ENCODE measurements around the gene KRTAP4-3. TPM values are rescaled to one million over a fixed set of nuclear protein-coding genes. Genes with fewer than 3 reads are reported as not detected.
"Not testable (repeated sequence)": the region's sequence is repeated elsewhere in the genome, so short reads cannot be mapped to it uniquely, and the experiment has no call there.

Gene KRTAP4-3
- total RNA-seq, 1 donor from 2014 or later, result not detected

- Mint-ChIP-seq H3K4me3 (ENCODE audit: unreplicated experiment) (no peak overlapping the region), H3K27ac (ENCODE audit: unreplicated experiment) (no peak overlapping the region), H3K9me3 (ENCODE audit: unreplicated experiment) (peaks cover 11% of the 10 kb centered on the region), H3K4me1 (ENCODE audit: low read depth, unreplicated experiment) (no peaks in the 10 kb centered on the region), H3K27me3 (ENCODE audit: unreplicated experiment) (peaks cover 6% of the 10 kb centered on the region), H3K36me3 (ENCODE audit: unreplicated experiment) (peaks cover 19% of the 10 kb centered on the region)
- TF ChIP-seq CTCF (IDR thresholded peaks at IDR 0.05; ENCODE audit: partially characterized antibody, unreplicated experiment), result no peak
- no peak for DNase-seq
Observed at GRCh38 chr17:41118721-41119120, 49.3 kb downstream of the KRTAP4-3 start.

- H3K9me3 Mint-ChIP-seq (ENCODE audit: unreplicated experiment); H3K27ac Mint-ChIP-seq (ENCODE audit: unreplicated experiment); H3K4me3 Mint-ChIP-seq (ENCODE audit: unreplicated experiment); H3K4me1 Mint-ChIP-seq (ENCODE audit: low read depth, unreplicated experiment); H3K27me3 Mint-ChIP-seq (ENCODE audit: unreplicated experiment): not testable (repeated sequence)
- H3K36me3 Mint-ChIP-seq (ENCODE audit: unreplicated experiment), result peaks cover 13% of the 10 kb centered on the region
- DNase-seq, result peak; percentile 16
Observed at GRCh38 chr17:41117846-41118386, 50.1 kb downstream of the KRTAP4-3 start, which contains the start of gene KRTAP4-11. Gene KRTAP4-11, minus strand, starts transcription at chr17:41118373. Its CDS starts 58 bp downstream, at chr17:41118315.

Other genes with a start within 250 kb of the KRTAP4-3 start
- gene KRT23, start 230.6 kb downstream of the KRTAP4-3 start, total RNA-seq (ENCODE audit: unreplicated experiment), result not detected
- not detected for gene KRT39, start 201.3 kb downstream of the KRTAP4-3 start, total RNA-seq (ENCODE audit: unreplicated experiment)
- gene KRT40, start 183.9 kb downstream of the KRTAP4-3 start, total RNA-seq (ENCODE audit: unreplicated experiment), result not detected
- gene KRTAP3-3, start 174.1 kb downstream of the KRTAP4-3 start, total RNA-seq (ENCODE audit: unreplicated experiment), result not detected
- gene KRTAP3-2, start 168.3 kb downstream of the KRTAP4-3 start, total RNA-seq (ENCODE audit: unreplicated experiment), result not detected
- not detected for gene KRTAP3-1, start 159.1 kb downstream of the KRTAP4-3 start, total RNA-seq (ENCODE audit: unreplicated experiment)
- gene KRTAP1-5, start 141.0 kb downstream of the KRTAP4-3 start, total RNA-seq (ENCODE audit: unreplicated experiment), result not detected
- not detected for gene KRTAP1-4, start 138.0 kb downstream of the KRTAP4-3 start, total RNA-seq (ENCODE audit: unreplicated experiment)
- gene KRTAP1-3, start 133.3 kb downstream of the KRTAP4-3 start, total RNA-seq (ENCODE audit: unreplicated experiment), result not detected
- gene KRTAP1-1, start 126.8 kb downstream of the KRTAP4-3 start, total RNA-seq (ENCODE audit: unreplicated experiment), result not detected
- gene KRTAP2-1, start 120.9 kb downstream of the KRTAP4-3 start, total RNA-seq (ENCODE audit: unreplicated experiment), result not detected
- not detected for gene KRTAP2-2, start 113.0 kb downstream of the KRTAP4-3 start, total RNA-seq (ENCODE audit: unreplicated experiment)
- gene KRTAP2-3, start 108.1 kb downstream of the KRTAP4-3 start, total RNA-seq (ENCODE audit: unreplicated experiment), result not detected
- gene KRTAP2-4, start 102.3 kb downstream of the KRTAP4-3 start, total RNA-seq (ENCODE audit: unreplicated experiment), result not detected
- gene KRTAP4-7, start 84.1 kb downstream of the KRTAP4-3 start, total RNA-seq (ENCODE audit: unreplicated experiment), result not detected
- gene KRTAP4-8, start 70.1 kb downstream of the KRTAP4-3 start, total RNA-seq (ENCODE audit: unreplicated experiment), result not detected
- gene KRTAP4-16, start 66.0 kb downstream of the KRTAP4-3 start, total RNA-seq (ENCODE audit: unreplicated experiment), result not detected
- gene KRTAP4-9, start 62.8 kb downstream of the KRTAP4-3 start, total RNA-seq (ENCODE audit: unreplicated experiment), result not detected
- gene KRTAP4-11, start 49.8 kb downstream of the KRTAP4-3 start, total RNA-seq (ENCODE audit: unreplicated experiment), result not detected
- not detected for gene KRTAP4-12, start 44.0 kb downstream of the KRTAP4-3 start, total RNA-seq (ENCODE audit: unreplicated experiment)
- not detected for gene KRTAP4-6, start 27.7 kb downstream of the KRTAP4-3 start, total RNA-seq (ENCODE audit: unreplicated experiment)
- gene KRTAP4-5, start 18.4 kb downstream of the KRTAP4-3 start, total RNA-seq (ENCODE audit: unreplicated experiment), result not detected
- gene KRTAP4-4, start 7.5 kb downstream of the KRTAP4-3 start, total RNA-seq (ENCODE audit: unreplicated experiment), result not detected
- not detected for gene KRTAP4-2, start 10.0 kb upstream of the KRTAP4-3 start, total RNA-seq (ENCODE audit: unreplicated experiment)
- not detected for gene KRTAP4-1, start 16.7 kb upstream of the KRTAP4-3 start, total RNA-seq (ENCODE audit: unreplicated experiment)
- not detected for gene KRTAP9-1, start 21.7 kb upstream of the KRTAP4-3 start, total RNA-seq (ENCODE audit: unreplicated experiment)
- not detected for gene KRTAP9-2, start 58.4 kb upstream of the KRTAP4-3 start, total RNA-seq (ENCODE audit: unreplicated experiment)
- gene KRTAP9-3, start 64.2 kb upstream of the KRTAP4-3 start, total RNA-seq (ENCODE audit: unreplicated experiment), result not detected
- not detected for gene KRTAP9-8, start 69.8 kb upstream of the KRTAP4-3 start, total RNA-seq (ENCODE audit: unreplicated experiment)
- not detected for gene KRTAP9-4, start 81.5 kb upstream of the KRTAP4-3 start, total RNA-seq (ENCODE audit: unreplicated experiment)
- not detected for gene KRTAP9-9, start 87.2 kb upstream of the KRTAP4-3 start, total RNA-seq (ENCODE audit: unreplicated experiment)
- gene KRTAP9-6, start 97.2 kb upstream of the KRTAP4-3 start, total RNA-seq (ENCODE audit: unreplicated experiment), result not detected
- gene KRTAP9-7, start 107.5 kb upstream of the KRTAP4-3 start, total RNA-seq (ENCODE audit: unreplicated experiment), result not detected
- not detected for gene KRTAP29-1, start 134.6 kb upstream of the KRTAP4-3 start, total RNA-seq (ENCODE audit: unreplicated experiment)
- not detected for gene KRTAP16-1, start 141.1 kb upstream of the KRTAP4-3 start, total RNA-seq (ENCODE audit: unreplicated experiment)
- not detected for gene KRTAP17-1, start 147.5 kb upstream of the KRTAP4-3 start, total RNA-seq (ENCODE audit: unreplicated experiment)
- gene KRT33A, start 182.6 kb upstream of the KRTAP4-3 start, total RNA-seq (ENCODE audit: unreplicated experiment), result not detected
- gene KRT33B, start 201.6 kb upstream of the KRTAP4-3 start, total RNA-seq (ENCODE audit: unreplicated experiment), result 0.61 TPM
- gene KRT34, start 214.1 kb upstream of the KRTAP4-3 start, total RNA-seq (ENCODE audit: unreplicated experiment), result not detected
- not detected for gene KRT31, start 229.4 kb upstream of the KRTAP4-3 start, total RNA-seq (ENCODE audit: unreplicated experiment)

Measured in glutamatergic neuron (in vitro differentiated cells).